Adrenal gland (tissue), 5 donors: Measurements from ENCODE around the gene SHB.

Source experiments
- POLR2A ChIP-seq, 2 donors: fragments of 450-650 bp; IDR thresholded peaks; one replicate each; pipeline ENCODE4 v1.6.1; 2017; ENCODE audit warnings: antibody characterized with exemption in 2 of 2, mild to moderate bottlenecking in 2 of 2, moderate library complexity in 1 of 2
- TF ChIP-seq, protein P1 (sequence below), 6 experiments: fragments of 450-650 bp in 4 of 6; fragments of 200-600 bp in 2 of 6; sonication (generic) in 1 of 6; IDR thresholded peaks; 1 replicate in 5 of 6; 2 replicates in 1 of 6; pipeline versions ENCODE4 v1.5.1 to v1.8.0; 2016 to 2021; ENCODE audit warnings: antibody characterized with exemption in 6 of 6, mild to moderate bottlenecking in 2 of 6, moderate library complexity in 1 of 6
- donor health status: DM: no; HTN: no; CAD: no.

DNA sequence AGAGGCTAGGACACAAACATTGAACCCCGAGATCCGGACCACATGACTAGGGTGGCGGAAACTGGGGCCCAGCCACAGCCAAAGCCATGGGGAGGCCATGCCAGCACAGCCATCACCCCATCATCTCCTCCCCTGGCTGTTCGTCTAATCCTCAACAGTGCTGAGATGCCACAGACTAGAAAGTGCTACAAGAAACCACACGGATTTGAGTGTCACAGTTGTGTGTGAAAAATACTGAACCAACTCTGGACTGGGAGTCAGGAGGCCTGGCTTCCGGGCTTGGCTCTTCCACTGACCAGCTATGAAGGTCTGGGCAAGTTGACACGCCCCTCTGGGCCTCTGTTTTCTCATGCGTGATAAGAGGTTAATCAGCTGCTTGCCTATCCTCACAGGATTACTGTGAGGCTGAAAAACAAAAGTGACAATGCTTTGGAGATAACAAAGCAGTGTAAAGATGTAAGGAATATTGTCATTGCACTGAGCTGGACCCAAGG lies 38.8 kb upstream of the SHB start:
- TF ChIP-seq, protein P1, sequence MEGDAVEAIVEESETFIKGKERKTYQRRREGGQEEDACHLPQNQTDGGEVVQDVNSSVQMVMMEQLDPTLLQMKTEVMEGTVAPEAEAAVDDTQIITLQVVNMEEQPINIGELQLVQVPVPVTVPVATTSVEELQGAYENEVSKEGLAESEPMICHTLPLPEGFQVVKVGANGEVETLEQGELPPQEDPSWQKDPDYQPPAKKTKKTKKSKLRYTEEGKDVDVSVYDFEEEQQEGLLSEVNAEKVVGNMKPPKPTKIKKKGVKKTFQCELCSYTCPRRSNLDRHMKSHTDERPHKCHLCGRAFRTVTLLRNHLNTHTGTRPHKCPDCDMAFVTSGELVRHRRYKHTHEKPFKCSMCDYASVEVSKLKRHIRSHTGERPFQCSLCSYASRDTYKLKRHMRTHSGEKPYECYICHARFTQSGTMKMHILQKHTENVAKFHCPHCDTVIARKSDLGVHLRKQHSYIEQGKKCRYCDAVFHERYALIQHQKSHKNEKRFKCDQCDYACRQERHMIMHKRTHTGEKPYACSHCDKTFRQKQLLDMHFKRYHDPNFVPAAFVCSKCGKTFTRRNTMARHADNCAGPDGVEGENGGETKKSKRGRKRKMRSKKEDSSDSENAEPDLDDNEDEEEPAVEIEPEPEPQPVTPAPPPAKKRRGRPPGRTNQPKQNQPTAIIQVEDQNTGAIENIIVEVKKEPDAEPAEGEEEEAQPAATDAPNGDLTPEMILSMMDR (IDR thresholded peaks at IDR 0.05), result no peak
- TF ChIP-seq POLR2A (IDR thresholded peaks at IDR 0.05), result no peak
